ENCODE measurements around the gene SLAMF9. TPM values are rescaled to one million over a fixed set of nuclear protein-coding genes. Genes with fewer than 3 reads are reported as not detected.

Gene SLAMF9
- total RNA-seq, 2 donors from 2014 or later, result not detected

GRCh38 chr1:159988006-159988405 lies 34.0 kb upstream of the SLAMF9 start:
- Histone ChIP-seq H3K4me3 (no peak overlapping the region), H3K36me3 (no peaks in the 10 kb centered on the region), H3K4me1 (ENCODE audit: control insufficient read depth in 1 of 2, low read depth in 2 of 2) (no peaks in the 10 kb centered on the region), H3K27ac (no peak overlapping the region), H3K27me3 (replicated peaks; ENCODE audit: insufficient read depth) (no peaks in the 10 kb centered on the region), H3K9me3 (no peaks in the 10 kb centered on the region)
- no peak for DNase-seq (ENCODE audit: low spot score)
- ATAC-seq (ENCODE audit: insufficient number of reproducible peaks, low FRiP score, low read depth), result no peak
- TF ChIP-seq CTCF (IDR thresholded peaks at IDR 0.05), result no peak

DNA sequence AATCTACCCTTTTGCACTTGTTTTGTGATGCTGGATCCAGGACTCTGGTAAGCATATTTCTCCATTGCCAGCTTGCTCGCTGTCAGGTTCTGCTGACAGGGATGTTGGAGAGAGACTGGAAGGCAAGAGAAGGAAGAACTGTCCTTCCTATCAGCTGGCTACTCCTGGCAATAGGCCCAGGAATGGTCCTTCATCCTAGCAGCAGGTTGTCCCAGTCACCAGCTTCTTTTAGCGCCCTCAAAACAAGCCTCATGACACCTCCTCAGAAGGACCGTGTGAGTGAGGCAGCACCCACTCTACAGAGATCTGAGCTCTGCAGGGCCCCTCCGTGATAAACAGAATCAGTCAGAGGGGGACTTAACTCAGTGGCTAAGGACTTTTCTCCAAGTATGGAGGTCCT lies 33.1 kb upstream of the SLAMF9 start:
- no peaks in the 10 kb centered on the region for H3K36me3 ChIP-seq
- DNase-seq (ENCODE audit: low spot score), result no peak
- H3K27me3 ChIP-seq (replicated peaks; ENCODE audit: insufficient read depth), result no peaks in the 10 kb centered on the region
- no peaks in the 10 kb centered on the region for H3K4me1 ChIP-seq (ENCODE audit: control insufficient read depth in 1 of 2, low read depth in 2 of 2)
- H3K4me3 ChIP-seq, result no peak overlapping the region
- no peak overlapping the region for H3K27ac ChIP-seq
- TF ChIP-seq CTCF (IDR thresholded peaks at IDR 0.05), result no peak
- no peaks in the 10 kb centered on the region for H3K9me3 ChIP-seq
- ATAC-seq (ENCODE audit: insufficient number of reproducible peaks, low FRiP score, low read depth), result no peak

GRCh38 chr1:159986531-159986930 lies 32.5 kb upstream of the SLAMF9 start:
- DNase-seq (ENCODE audit: low spot score), result no peak
- Histone ChIP-seq H3K4me3 (no peak overlapping the region), H3K27ac (no peak overlapping the region), H3K9me3 (no peaks in the 10 kb centered on the region), H3K36me3 (no peaks in the 10 kb centered on the region), H3K4me1 (ENCODE audit: control insufficient read depth in 1 of 2, low read depth in 2 of 2) (no peaks in the 10 kb centered on the region), H3K27me3 (replicated peaks; ENCODE audit: insufficient read depth) (no peaks in the 10 kb centered on the region)
- no peak for TF ChIP-seq CTCF (IDR thresholded peaks at IDR 0.05)
- ATAC-seq (ENCODE audit: insufficient number of reproducible peaks, low FRiP score, low read depth), result no peak

DNA sequence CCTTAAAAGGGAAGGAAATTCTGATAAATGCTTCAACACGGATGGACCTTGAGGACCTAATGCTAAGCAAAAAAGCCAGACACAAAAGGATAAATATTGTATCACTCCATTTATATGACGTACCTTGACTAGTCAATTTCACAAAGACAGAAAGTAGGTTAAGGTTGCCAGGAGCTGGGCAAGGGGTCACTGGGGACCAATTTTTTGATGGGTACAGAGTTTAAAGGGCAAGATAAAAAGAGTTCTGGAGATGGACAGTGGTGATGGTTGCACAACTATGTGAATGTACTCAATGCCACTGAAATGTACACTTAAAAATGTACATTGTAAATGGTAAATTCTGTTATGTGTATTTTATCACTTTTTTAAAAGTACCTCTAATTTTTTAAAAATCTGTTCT lies 32.1 kb upstream of the SLAMF9 start:
- H3K27me3 ChIP-seq (replicated peaks; ENCODE audit: insufficient read depth), result no peaks in the 10 kb centered on the region
- no peaks in the 10 kb centered on the region for H3K9me3 ChIP-seq
- no peak for DNase-seq (ENCODE audit: low spot score)
- no peaks in the 10 kb centered on the region for H3K4me1 ChIP-seq (ENCODE audit: control insufficient read depth in 1 of 2, low read depth in 2 of 2)
- TF ChIP-seq CTCF (IDR thresholded peaks at IDR 0.05), result no peak
- H3K27ac ChIP-seq, result no peak overlapping the region
- no peak overlapping the region for H3K4me3 ChIP-seq
- ATAC-seq (ENCODE audit: insufficient number of reproducible peaks, low FRiP score, low read depth), result no peak
- no peaks in the 10 kb centered on the region for H3K36me3 ChIP-seq

GRCh38 chr1:159985473-159985872 lies 31.4 kb upstream of the SLAMF9 start:
- ATAC-seq (ENCODE audit: insufficient number of reproducible peaks, low FRiP score, low read depth) (no peak), DNase-seq (ENCODE audit: low spot score) (no peak)
- TF ChIP-seq CTCF (IDR thresholded peaks at IDR 0.05), result no peak
- Histone ChIP-seq H3K36me3 (no peaks in the 10 kb centered on the region), H3K9me3 (no peaks in the 10 kb centered on the region), H3K4me3 (no peak overlapping the region), H3K4me1 (ENCODE audit: control insufficient read depth in 1 of 2, low read depth in 2 of 2) (no peaks in the 10 kb centered on the region), H3K27me3 (replicated peaks; ENCODE audit: insufficient read depth) (no peaks in the 10 kb centered on the region), H3K27ac (no peak overlapping the region)

Measured in thoracic aorta (tissue), 2 donors.